Measurements from ENCODE around the gene SMG6. TPM values are rescaled to one million over a fixed set of nuclear protein-coding genes. Genes with fewer than 3 reads are reported as not detected.

SMG6 gene
- total RNA-seq, 1 experiment from 2014 or later = 28.6 TPM

DNA sequence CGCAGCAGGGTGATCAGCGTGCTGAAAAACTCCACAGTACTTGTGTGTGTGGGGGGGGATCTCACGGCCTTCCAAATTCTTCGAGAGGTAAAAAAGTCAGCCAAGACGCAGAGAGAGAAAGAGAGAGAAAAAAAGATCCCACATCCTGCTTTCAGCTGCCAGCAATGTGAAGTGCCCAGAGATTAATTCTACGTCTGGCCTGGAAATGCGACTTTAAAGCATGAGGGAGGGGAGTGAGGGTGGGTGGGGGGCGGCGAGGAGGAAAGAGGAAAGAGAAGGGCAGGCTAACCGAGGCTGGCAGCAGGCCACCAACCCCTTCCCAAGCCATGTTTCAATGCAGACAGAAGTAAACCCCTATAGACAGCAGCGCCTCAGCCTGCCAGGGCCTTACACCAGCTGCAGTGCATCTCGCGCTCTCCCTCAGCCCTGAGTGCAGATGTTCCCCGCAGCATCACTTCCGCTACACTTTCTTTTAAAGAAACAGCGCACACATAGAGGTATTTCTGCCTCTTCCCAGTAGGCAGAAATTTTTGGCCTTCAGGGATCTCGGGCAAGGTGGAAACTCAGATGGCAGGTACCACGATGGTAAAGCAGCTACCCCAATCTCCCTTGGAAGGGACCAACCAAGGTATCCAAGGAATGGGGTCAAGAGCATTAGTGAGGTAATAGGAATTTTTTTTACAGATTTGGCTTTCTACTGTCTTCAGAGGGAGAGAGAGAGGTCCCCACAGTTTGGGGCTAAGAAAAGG lies 87.8 kb downstream of the SMG6 start:
- peak; percentile 64 for DNase-seq
- Histone ChIP-seq H2BK5ac (ENCODE audit: insufficient read length, low read length) (no peak overlapping the region), H4K91ac (ENCODE audit: insufficient read length, low read depth, low read length) (no peak overlapping the region), H2BK20ac (ENCODE audit: low read depth, low read length, poor library complexity, severe bottlenecking) (no peak overlapping the region), H4K5ac (ENCODE audit: insufficient read length, low read depth, low read length) (no peak overlapping the region), H4K20me1 (ENCODE audit: control insufficient read depth, insufficient read depth, insufficient read length) (no peaks in the 10 kb centered on the region), H3K9ac (ENCODE audit: extremely low read depth, insufficient read length, low read length) (no peak overlapping the region), H3K4me2 (ENCODE audit: insufficient read depth, insufficient read length, low read length) (no peak overlapping the region), H2BK120ac (ENCODE audit: low read depth, low read length, poor library complexity, severe bottlenecking) (no peak overlapping the region), H3K79me1 (ENCODE audit: insufficient read depth, low read depth, low read length, poor library complexity, severe bottlenecking) (no peaks in the 10 kb centered on the region), H3K27ac (ENCODE audit: insufficient read length, low read depth, low read length) (no peak overlapping the region), H2AFZ (ENCODE audit: low read length) (no peak overlapping the region), H3T11ph (ENCODE audit: low read length) (no peak overlapping the region), H3K23me2 (ENCODE audit: insufficient read length, low read depth, low read length, poor library complexity, severe bottlenecking) (no peaks in the 10 kb centered on the region), H3K4ac (ENCODE audit: low read depth, low read length) (no peak overlapping the region), H3K9me3 (ENCODE audit: control insufficient read depth, low read depth, low read length) (no peaks in the 10 kb centered on the region), H3K27me3 (ENCODE audit: insufficient read depth, low read length) (no peaks in the 10 kb centered on the region), H2BK12ac (ENCODE audit: insufficient read length, low read depth, low read length) (no peak overlapping the region), H3K14ac (ENCODE audit: insufficient read depth, low read length) (no peak overlapping the region), H3K23ac (ENCODE audit: insufficient read length, low read depth, low read length) (no peak overlapping the region), H3K79me2 (ENCODE audit: insufficient read depth, low read length) (no peaks in the 10 kb centered on the region), H4K8ac (replicated peaks; ENCODE audit: insufficient read length, low read depth, low read length) (no peak overlapping the region), H3K18ac (ENCODE audit: insufficient read length, low read depth, low read length) (no peak overlapping the region), H2AK5ac (ENCODE audit: insufficient read length, low read length) (no peak overlapping the region), H3K4me1 (ENCODE audit: insufficient read depth, low read length) (no peaks in the 10 kb centered on the region), H2BK15ac (ENCODE audit: low read depth, low read length) (no peak overlapping the region), H3K56ac (ENCODE audit: insufficient read length, low read depth, low read length) (no peak overlapping the region)
- peak overlapping the region; percentile 42 to 85 (median 77) for H3K27ac Mint-ChIP-seq
- TF ChIP-seq, protein P1, sequence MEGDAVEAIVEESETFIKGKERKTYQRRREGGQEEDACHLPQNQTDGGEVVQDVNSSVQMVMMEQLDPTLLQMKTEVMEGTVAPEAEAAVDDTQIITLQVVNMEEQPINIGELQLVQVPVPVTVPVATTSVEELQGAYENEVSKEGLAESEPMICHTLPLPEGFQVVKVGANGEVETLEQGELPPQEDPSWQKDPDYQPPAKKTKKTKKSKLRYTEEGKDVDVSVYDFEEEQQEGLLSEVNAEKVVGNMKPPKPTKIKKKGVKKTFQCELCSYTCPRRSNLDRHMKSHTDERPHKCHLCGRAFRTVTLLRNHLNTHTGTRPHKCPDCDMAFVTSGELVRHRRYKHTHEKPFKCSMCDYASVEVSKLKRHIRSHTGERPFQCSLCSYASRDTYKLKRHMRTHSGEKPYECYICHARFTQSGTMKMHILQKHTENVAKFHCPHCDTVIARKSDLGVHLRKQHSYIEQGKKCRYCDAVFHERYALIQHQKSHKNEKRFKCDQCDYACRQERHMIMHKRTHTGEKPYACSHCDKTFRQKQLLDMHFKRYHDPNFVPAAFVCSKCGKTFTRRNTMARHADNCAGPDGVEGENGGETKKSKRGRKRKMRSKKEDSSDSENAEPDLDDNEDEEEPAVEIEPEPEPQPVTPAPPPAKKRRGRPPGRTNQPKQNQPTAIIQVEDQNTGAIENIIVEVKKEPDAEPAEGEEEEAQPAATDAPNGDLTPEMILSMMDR (conservative IDR thresholded peaks at IDR 0.05) = no peak
- peak overlapping the region in 1 of 2 experiments; percentile 53; a peak in 3 of 5 replicates for H3K4me3 Mint-ChIP-seq
- H3K9me3 Mint-ChIP-seq = no peaks in the 10 kb centered on the region
- WGBS (ENCODE audit: extremely low coverage, insufficient read length, low lambda C conversion rate) = no CpG with 5 or more reads among the region's 18 CpGs
- no peaks in the 10 kb centered on the region for H3K27me3 Mint-ChIP-seq (ENCODE audit: low read depth)
- peaks cover 0 to 4% (median 3%) of the 10 kb centered on the region in 3 experiments; a peak in 2 of 7 replicates for H3K36me3 Mint-ChIP-seq (ENCODE audit: insufficient read depth in 1 of 3, low read depth in 3 of 3)
- peaks cover 25 to 31% of the 10 kb centered on the region in 2 experiments for H3K4me1 Mint-ChIP-seq
